A673 (cell line): ENCODE data around the gene IDI1.

Experiments
- EZH2 ChIP-seq: fragments of 200-600 bp; sonication (generic); IDR thresholded peaks from 2 replicates; pipeline ENCODE4 v1.6.1; 2017; ENCODE audit warnings: borderline replicate concordance, low read depth, mild to moderate bottlenecking, mixed read lengths, antibody characterized with exemption, low read length; ENCODE audit not compliant: poor library complexity, severe bottlenecking
- TF ChIP-seq, protein P1 (sequence below): fragments of 300-800, 200-600 bp; sonication (generic); conservative IDR thresholded peaks from 2 replicates; pipeline ENCODE4 v1.5.1; 2017; ENCODE audit warnings: low read depth, mild to moderate bottlenecking, antibody characterized with exemption, low read length, moderate library complexity, mixed read lengths

DNA sequence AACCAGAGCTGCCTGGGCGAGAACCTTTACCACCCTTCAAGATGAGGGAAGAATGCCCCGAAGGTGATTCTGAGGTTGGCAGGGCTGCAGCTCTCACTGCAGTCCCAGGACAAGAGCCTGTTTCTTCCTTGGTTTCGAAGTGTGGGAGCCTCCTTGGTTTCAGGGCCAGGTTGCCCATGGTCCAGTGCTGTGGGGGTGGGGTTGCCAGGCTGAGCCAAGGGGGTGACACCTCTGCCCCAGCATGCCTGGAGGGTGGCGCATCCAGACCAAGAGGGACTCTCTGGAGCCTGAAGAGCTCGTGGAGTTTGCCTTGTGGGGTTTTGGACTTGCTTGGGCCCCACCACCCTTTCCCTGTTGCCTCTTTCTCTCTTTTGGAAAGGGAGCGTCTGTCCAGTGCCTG, 48.5 kb upstream of the IDI1 start:
- TF ChIP-seq, protein P1, sequence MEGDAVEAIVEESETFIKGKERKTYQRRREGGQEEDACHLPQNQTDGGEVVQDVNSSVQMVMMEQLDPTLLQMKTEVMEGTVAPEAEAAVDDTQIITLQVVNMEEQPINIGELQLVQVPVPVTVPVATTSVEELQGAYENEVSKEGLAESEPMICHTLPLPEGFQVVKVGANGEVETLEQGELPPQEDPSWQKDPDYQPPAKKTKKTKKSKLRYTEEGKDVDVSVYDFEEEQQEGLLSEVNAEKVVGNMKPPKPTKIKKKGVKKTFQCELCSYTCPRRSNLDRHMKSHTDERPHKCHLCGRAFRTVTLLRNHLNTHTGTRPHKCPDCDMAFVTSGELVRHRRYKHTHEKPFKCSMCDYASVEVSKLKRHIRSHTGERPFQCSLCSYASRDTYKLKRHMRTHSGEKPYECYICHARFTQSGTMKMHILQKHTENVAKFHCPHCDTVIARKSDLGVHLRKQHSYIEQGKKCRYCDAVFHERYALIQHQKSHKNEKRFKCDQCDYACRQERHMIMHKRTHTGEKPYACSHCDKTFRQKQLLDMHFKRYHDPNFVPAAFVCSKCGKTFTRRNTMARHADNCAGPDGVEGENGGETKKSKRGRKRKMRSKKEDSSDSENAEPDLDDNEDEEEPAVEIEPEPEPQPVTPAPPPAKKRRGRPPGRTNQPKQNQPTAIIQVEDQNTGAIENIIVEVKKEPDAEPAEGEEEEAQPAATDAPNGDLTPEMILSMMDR: no peak
- TF ChIP-seq EZH2: no peak
